ENCODE results near the gene ATF4.

DNA sequence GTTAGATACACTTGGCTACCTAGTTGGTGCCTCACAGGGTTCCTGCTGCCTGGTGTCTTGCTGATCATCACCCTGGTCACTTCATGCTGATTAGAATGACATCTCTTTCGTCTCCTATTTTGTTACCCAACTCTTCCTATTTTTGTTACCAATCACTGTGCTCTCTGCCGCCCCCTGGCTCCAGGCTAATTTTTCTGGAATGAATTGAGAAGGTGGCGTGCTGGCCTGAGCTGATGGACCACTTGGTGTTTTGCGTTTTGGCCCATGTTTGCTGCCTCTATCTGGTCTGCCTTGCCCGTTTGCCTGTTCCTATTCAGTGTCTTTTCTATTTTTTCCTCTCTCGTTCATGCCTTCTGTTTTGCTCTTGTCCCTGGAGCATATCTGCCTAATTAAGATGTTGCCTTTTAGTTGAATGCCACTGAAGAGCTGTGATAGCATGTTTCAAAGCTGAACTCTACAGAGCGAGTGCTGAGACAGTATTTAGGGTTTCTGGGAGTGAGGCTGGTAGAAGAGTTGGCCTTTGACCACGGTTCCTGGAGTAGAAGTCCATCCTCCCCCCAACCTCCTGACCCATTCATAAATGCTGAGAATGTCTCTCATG is 5.9 kb upstream of the ATF4 start:
- TF ChIP-seq FOXK2 (IDR thresholded peaks at IDR 0.05) = no peak
- no peak for TF ChIP-seq SUZ12 (IDR thresholded peaks at IDR 0.05)
- no peak for TF ChIP-seq NFRKB (IDR thresholded peaks at IDR 0.05)
- no peak for TF ChIP-seq ARNT (IDR thresholded peaks at IDR 0.05)
- TF ChIP-seq, protein P1, sequence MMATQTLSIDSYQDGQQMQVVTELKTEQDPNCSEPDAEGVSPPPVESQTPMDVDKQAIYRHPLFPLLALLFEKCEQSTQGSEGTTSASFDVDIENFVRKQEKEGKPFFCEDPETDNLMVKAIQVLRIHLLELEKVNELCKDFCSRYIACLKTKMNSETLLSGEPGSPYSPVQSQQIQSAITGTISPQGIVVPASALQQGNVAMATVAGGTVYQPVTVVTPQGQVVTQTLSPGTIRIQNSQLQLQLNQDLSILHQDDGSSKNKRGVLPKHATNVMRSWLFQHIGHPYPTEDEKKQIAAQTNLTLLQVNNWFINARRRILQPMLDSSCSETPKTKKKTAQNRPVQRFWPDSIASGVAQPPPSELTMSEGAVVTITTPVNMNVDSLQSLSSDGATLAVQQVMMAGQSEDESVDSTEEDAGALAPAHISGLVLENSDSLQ (IDR thresholded peaks at IDR 0.05) = no peak
- no peak for TF ChIP-seq CTBP1 (IDR thresholded peaks at IDR 0.05; ENCODE audit: borderline replicate concordance)
- TF ChIP-seq FOXA1 (IDR thresholded peaks at IDR 0.05) = no peak
- no peak for TF ChIP-seq TARDBP (IDR thresholded peaks at IDR 0.05)
- no peak for TF ChIP-seq FOXM1 (IDR thresholded peaks at IDR 0.05; ENCODE audit: borderline replicate concordance)
- TF ChIP-seq ZNF384 (IDR thresholded peaks at IDR 0.05) = no peak
- TF ChIP-seq SP1 (IDR thresholded peaks at IDR 0.05) = no peak
